Suppressor macrophage treated with lipopolysaccharide for 4 hours (primary cell): ENCODE measurements around the gene MGST1.

ENCODE experiments used
- DNase-seq: peaks from one replicate; pipeline ENCODE4 v3.0.0-alpha.2; 2020

The MGST1 gene

GRCh38 chr12:16347391-16348298, at the start of gene MGST1:
Gene MGST1 (plus strand): TSS chr12:16347645. CDS start chr12:16354253, 6,608 bp downstream.
- DNase-seq: peak; percentile 57

GRCh38 chr12:16299403-16299802, 48.0 kb upstream of the MGST1 start:
- no peak for DNase-seq

GRCh38 chr12:16300122-16300521, 47.3 kb upstream of the MGST1 start:
- DNase-seq: no peak

GRCh38 chr12:16300736-16301135, 46.7 kb upstream of the MGST1 start:
- no peak for DNase-seq

GRCh38 chr12:16303939-16304338, 43.5 kb upstream of the MGST1 start:
- DNase-seq: no peak

- DNase-seq: no peak
Observed at GRCh38 chr12:16307856-16308475, 39.5 kb upstream of the MGST1 start.

GRCh38 chr12:16310934-16311333, 36.5 kb upstream of the MGST1 start:
- no peak for DNase-seq

- DNase-seq: no peak
Observed at GRCh38 chr12:16323010-16323409, 24.4 kb upstream of the MGST1 start.

- DNase-seq: no peak
Observed at GRCh38 chr12:16323638-16324037, 23.8 kb upstream of the MGST1 start.

- no peak for DNase-seq
Observed at GRCh38 chr12:16324272-16324671, 23.2 kb upstream of the MGST1 start.

- DNase-seq: no peak
Observed at GRCh38 chr12:16324772-16325171, 22.7 kb upstream of the MGST1 start.

GRCh38 chr12:16325426-16325825, 22.0 kb upstream of the MGST1 start:
- no peak for DNase-seq

GRCh38 chr12:16327963-16328362, 19.5 kb upstream of the MGST1 start:
- no peak for DNase-seq

- no peak for DNase-seq
Observed at GRCh38 chr12:16329594-16329993, 17.9 kb upstream of the MGST1 start.

- no peak for DNase-seq
Observed at GRCh38 chr12:16330560-16330959, 16.9 kb upstream of the MGST1 start.

GRCh38 chr12:16331998-16332397, 15.4 kb upstream of the MGST1 start:
- DNase-seq: no peak

GRCh38 chr12:16335838-16336237, 11.6 kb upstream of the MGST1 start:
- DNase-seq: no peak

- no peak for DNase-seq
Observed at GRCh38 chr12:16344269-16344668, 3.2 kb upstream of the MGST1 start.

GRCh38 chr12:16345105-16345504, 2.3 kb upstream of the MGST1 start:
- no peak for DNase-seq

GRCh38 chr12:16346958-16347357, 487 bp upstream of the MGST1 start:
- DNase-seq: no peak

- DNase-seq: no peak
Observed at GRCh38 chr12:16348435-16349130, 1.1 kb downstream of the MGST1 start.

GRCh38 chr12:16349131-16349460, 1.7 kb downstream of the MGST1 start:
- peak; percentile 89 for DNase-seq

GRCh38 chr12:16350682-16351081, 3.2 kb downstream of the MGST1 start:
- peak; percentile 59 for DNase-seq

GRCh38 chr12:16352481-16352880, 5.0 kb downstream of the MGST1 start:
- no peak for DNase-seq
